Esophagus squamous epithelium (tissue), 4 donors: Measurements from ENCODE around the gene OST4.

ENCODE experiments used
- CTCF ChIP-seq, 6 experiments: fragments of 450-650 bp in 4 of 6; fragments of 200-600 bp in 2 of 6; sonication (generic) in 2 of 6; IDR thresholded peaks; one replicate each; pipeline ENCODE4 v1.5.1; 2016 to 2019; ENCODE audit warnings: antibody characterized with exemption in 6 of 6, mild to moderate bottlenecking in 4 of 6, moderate library complexity in 4 of 6
- POLR2A ChIP-seq, 4 donors: fragments of 450-650 bp; IDR thresholded peaks; one replicate each; pipeline ENCODE4 v1.6.1; 2017; ENCODE audit warnings: antibody characterized with exemption in 4 of 4, mild to moderate bottlenecking in 4 of 4, moderate library complexity in 3 of 4

GRCh38 chr2:27080603-27080936, 9.1 kb upstream of the OST4 start:
- no peak for TF ChIP-seq CTCF (IDR thresholded peaks at IDR 0.05)
- TF ChIP-seq POLR2A (IDR thresholded peaks at IDR 0.05), result no peak
